H9 (cell line): Measurements from ENCODE around the gene THSD7B. TPM values are rescaled to one million over a fixed set of nuclear protein-coding genes. Genes with fewer than 3 reads are reported as not detected.

Experiments
- DNase-seq: peaks from one replicate; pipeline ENCODE4 v3.0.0-alpha.2; 2017
- H2AFZ ChIP-seq: one replicate; pipeline ENCODE4 v1.6.1; 2013; ENCODE audit warnings: mild to moderate bottlenecking, low read length, control low read depth, moderate library complexity
- H2AK5ac ChIP-seq: 2 replicates; pipeline ENCODE4 v1.6.1; 2013; ENCODE audit warnings: low read length, control low read depth, mixed read lengths; ENCODE audit not compliant: insufficient read length
- H2BK120ac ChIP-seq: one replicate; pipeline ENCODE4 v1.6.1; 2013; ENCODE audit warnings: low read depth, mild to moderate bottlenecking, low read length, control low read depth, inconsistent platforms; ENCODE audit not compliant: poor library complexity, severe bottlenecking
- H2BK12ac ChIP-seq: 2 replicates; pipeline ENCODE4 v1.6.1; 2013; ENCODE audit warnings: low read length, control low read depth, mixed read lengths, low read depth; ENCODE audit not compliant: insufficient read length
- H2BK15ac ChIP-seq: 2 replicates; pipeline ENCODE4 v1.6.1; 2013; ENCODE audit warnings: low read depth, low read length, control low read depth
- H2BK20ac ChIP-seq: one replicate; pipeline ENCODE4 v1.6.1; 2013; ENCODE audit warnings: low read depth, mild to moderate bottlenecking, low read length, control low read depth, inconsistent platforms; ENCODE audit not compliant: poor library complexity, severe bottlenecking
- H2BK5ac ChIP-seq: 2 replicates; pipeline ENCODE4 v1.6.1; 2013; ENCODE audit warnings: low read length, control low read depth, mixed read lengths; ENCODE audit not compliant: insufficient read length
- H3K14ac ChIP-seq: 2 replicates; pipeline ENCODE4 v1.6.1; 2013; ENCODE audit warnings: low read length, control low read depth; ENCODE audit not compliant: insufficient read depth
- H3K18ac ChIP-seq: 2 replicates; pipeline ENCODE4 v1.6.1; 2013; ENCODE audit warnings: low read depth, mild to moderate bottlenecking, mixed read lengths, low read length, control low read depth; ENCODE audit not compliant: insufficient read length
- H3K23ac ChIP-seq: 2 replicates; pipeline ENCODE4 v1.6.1; 2013; ENCODE audit warnings: low read length, control low read depth, mixed read lengths, low read depth; ENCODE audit not compliant: insufficient read length
- H3K23me2 ChIP-seq: 2 replicates; pipeline ENCODE4 v1.6.1; 2013; ENCODE audit warnings: low read depth, mild to moderate bottlenecking, mixed read lengths, low read length, control low read depth; ENCODE audit not compliant: insufficient read length, poor library complexity, severe bottlenecking
- H3K27ac ChIP-seq: 2 replicates; pipeline ENCODE4 v1.5.1; 2013; ENCODE audit warnings: low read length, control low read depth, mixed read lengths, low read depth; ENCODE audit not compliant: insufficient read length
- H3K27me3 ChIP-seq: 2 replicates; pipeline ENCODE4 v1.6.1; 2013; ENCODE audit warnings: low read length, control low read depth, inconsistent platforms; ENCODE audit not compliant: insufficient read depth
- H3K4ac ChIP-seq: 2 replicates; pipeline ENCODE4 v1.6.1; 2013; ENCODE audit warnings: low read depth, mild to moderate bottlenecking, control low read depth, inconsistent platforms, low read length, moderate library complexity
- H3K4me1 ChIP-seq: 2 replicates; pipeline ENCODE4 v1.6.1; 2013; ENCODE audit warnings: low read length, control low read depth, inconsistent platforms; ENCODE audit not compliant: insufficient read depth
- H3K4me2 ChIP-seq: 2 replicates; pipeline ENCODE4 v1.6.1; 2013; ENCODE audit warnings: low read length, control low read depth, mixed read lengths; ENCODE audit not compliant: insufficient read length, insufficient read depth
- H3K56ac ChIP-seq: 2 replicates; pipeline ENCODE4 v1.6.1; 2013; ENCODE audit warnings: low read depth, mild to moderate bottlenecking, mixed read lengths, low read length, control low read depth; ENCODE audit not compliant: insufficient read length
- H3K79me1 ChIP-seq: 2 replicates; pipeline ENCODE4 v1.6.1; 2013; ENCODE audit warnings: low read depth, mild to moderate bottlenecking, moderate library complexity, low read length, control low read depth, inconsistent platforms; ENCODE audit not compliant: insufficient read depth, poor library complexity, severe bottlenecking
- H3K79me2 ChIP-seq: 2 replicates; pipeline ENCODE4 v1.6.1; 2013; ENCODE audit warnings: low read length, control low read depth, inconsistent platforms; ENCODE audit not compliant: insufficient read depth
- H3K9ac ChIP-seq: 2 replicates; pipeline ENCODE4 v1.6.1; 2013; ENCODE audit warnings: low read length, control low read depth, mixed read lengths; ENCODE audit not compliant: insufficient read length; ENCODE audit errors: extremely low read depth
- H3K9me3 ChIP-seq: one replicate; pipeline ENCODE4 v1.6.1; 2013; ENCODE audit warnings: low read depth, low read length, inconsistent platforms; ENCODE audit not compliant: control insufficient read depth
- H3T11ph ChIP-seq: one replicate; pipeline ENCODE4 v1.6.1; 2013; ENCODE audit warnings: mild to moderate bottlenecking, low read length, control low read depth, inconsistent platforms
- H4K20me1 ChIP-seq: one replicate; pipeline ENCODE4 v1.6.1; 2013; ENCODE audit not compliant: control insufficient read depth, insufficient read length, insufficient read depth
- H4K5ac ChIP-seq: 2 replicates; pipeline ENCODE4 v1.6.1; 2013; ENCODE audit warnings: low read depth, mild to moderate bottlenecking, mixed read lengths, low read length, control low read depth; ENCODE audit not compliant: insufficient read length
- H4K8ac ChIP-seq: replicated peaks from 2 replicates; pipeline ENCODE4 v1.6.1; 2013; ENCODE audit warnings: low read length, control low read depth, mixed read lengths, low read depth; ENCODE audit not compliant: insufficient read length
- H4K91ac ChIP-seq: 2 replicates; pipeline ENCODE4 v1.6.1; 2013; ENCODE audit warnings: low read depth, mild to moderate bottlenecking, moderate library complexity, mixed read lengths, low read length, control low read depth; ENCODE audit not compliant: insufficient read length
- H3K27ac Mint-ChIP-seq, 3 experiments: 2 replicates in 2 of 3; 3 replicates in 1 of 3; pipeline ENCODE4 v1.8.0; 2020 to 2021; ENCODE audit warnings: mixed read lengths in 3 of 3, mild to moderate bottlenecking in 1 of 3, moderate library complexity in 1 of 3
- H3K27me3 Mint-ChIP-seq: 2 replicates; pipeline ENCODE4 v1.8.0; 2021; ENCODE audit warnings: low read depth, mild to moderate bottlenecking, moderate library complexity, mixed read lengths
- H3K36me3 Mint-ChIP-seq, 3 experiments: 2 replicates in 2 of 3; 3 replicates in 1 of 3; pipeline ENCODE4 v1.8.0; 2020 to 2021; ENCODE audit warnings: low read depth in 3 of 3, mixed read lengths in 3 of 3; ENCODE audit not compliant: insufficient read depth in 1 of 3
- H3K4me1 Mint-ChIP-seq, 2 experiments: 2 replicates each; pipeline ENCODE4 v1.8.0; 2020; ENCODE audit warnings: mixed read lengths in 2 of 2
- H3K4me3 Mint-ChIP-seq, 2 experiments: 2 replicates in 1 of 2; 3 replicates in 1 of 2; pipeline ENCODE4 v1.8.0; 2020 to 2021; ENCODE audit warnings: mild to moderate bottlenecking in 2 of 2, mixed read lengths in 2 of 2, moderate library complexity in 1 of 2
- H3K9me3 Mint-ChIP-seq, 2 experiments: 2 replicates in 1 of 2; 3 replicates in 1 of 2; pipeline ENCODE4 v1.8.0; 2020; ENCODE audit warnings: mild to moderate bottlenecking in 2 of 2, mixed read lengths in 2 of 2, moderate library complexity in 1 of 2
- WGBS: extraction: QIAGEN DNeasy Blood & Tissue Kit; methylation state at CpG from one replicate; pipeline ENCODE4 v1.1.7; 2013; ENCODE audit warnings: missing lambda C conversion rate, low lambda C conversion rate, mixed read lengths; ENCODE audit not compliant: insufficient read length; ENCODE audit errors: extremely low coverage; 5-methylcytosine and 5-hydroxymethylcytosine counted together
- total RNA-seq: library from RNA; stranded (reverse); gene quantifications from 2 replicates; pipeline ENCODE4 v1.2.1, GENCODE V29; 2021
- TF ChIP-seq, protein P1 (sequence below): fragments of 200-600 bp; sonication (generic); conservative IDR thresholded peaks from 3 replicates; pipeline ENCODE4 v1.8.0; 2021; ENCODE audit warnings: antibody characterized with exemption, mild to moderate bottlenecking

THSD7B gene
- total RNA-seq, 1 experiment from 2014 or later, result 0.85 TPM

DNA sequence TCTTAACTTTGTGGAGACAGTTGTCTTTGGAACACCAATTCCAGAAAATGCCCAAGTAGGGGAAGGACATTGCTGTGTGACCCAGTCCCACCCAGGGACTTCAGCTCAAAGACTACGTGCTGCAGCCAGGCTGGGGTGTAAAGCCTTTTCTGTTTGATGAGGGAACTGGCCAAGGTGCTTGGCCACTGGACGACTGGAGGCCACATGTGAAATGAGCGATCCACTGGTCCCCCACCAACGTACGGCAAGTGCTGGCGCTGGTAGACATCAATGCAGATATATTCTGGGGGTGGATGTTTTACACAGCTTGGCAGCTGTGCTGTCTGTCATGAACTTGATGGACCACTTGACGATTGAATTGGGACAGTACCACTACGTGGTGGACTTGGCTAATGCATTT is 616.4 kb downstream of the THSD7B start:
- no peak for DNase-seq
- Histone ChIP-seq H3K23me2 (no peaks in the 10 kb centered on the region), H3K23ac (no peak overlapping the region), H3K79me2 (no peaks in the 10 kb centered on the region), H3K9me3 (no peaks in the 10 kb centered on the region), H3K56ac (no peak overlapping the region), H3K79me1 (no peaks in the 10 kb centered on the region), H3K9ac (no peak overlapping the region), H2BK15ac (no peak overlapping the region), H3T11ph (no peak overlapping the region), H2AK5ac (no peak overlapping the region), H2BK5ac (no peak overlapping the region), H3K4me2 (no peak overlapping the region), H4K91ac (no peak overlapping the region), H4K8ac (no peak overlapping the region), H4K20me1 (no peaks in the 10 kb centered on the region), H3K27me3 (no peaks in the 10 kb centered on the region), H2AFZ (no peak overlapping the region), H3K4ac (no peak overlapping the region), H2BK12ac (no peak overlapping the region), H3K27ac (no peak overlapping the region), H2BK20ac (no peak overlapping the region), H3K4me1 (no peaks in the 10 kb centered on the region), H3K14ac (no peak overlapping the region), H4K5ac (no peak overlapping the region), H2BK120ac (no peak overlapping the region), H3K18ac (no peak overlapping the region)
- WGBS, result no CpG with 5 or more reads among the region's 8 CpGs
- Mint-ChIP-seq H3K4me3 (no peak overlapping the region), H3K27me3 (peaks cover 1% of the 10 kb centered on the region; the same call in 1 of the 2 replicates), H3K9me3 (peaks cover 27 to 29% of the 10 kb centered on the region in 2 experiments), H3K4me1 (peaks cover 2 to 5% of the 10 kb centered on the region in 2 experiments; a peak in 2 of 4 replicates), H3K27ac (no peak overlapping the region), H3K36me3 (peaks cover 9 to 33% (median 18%) of the 10 kb centered on the region in 3 experiments)
- TF ChIP-seq, protein P1, sequence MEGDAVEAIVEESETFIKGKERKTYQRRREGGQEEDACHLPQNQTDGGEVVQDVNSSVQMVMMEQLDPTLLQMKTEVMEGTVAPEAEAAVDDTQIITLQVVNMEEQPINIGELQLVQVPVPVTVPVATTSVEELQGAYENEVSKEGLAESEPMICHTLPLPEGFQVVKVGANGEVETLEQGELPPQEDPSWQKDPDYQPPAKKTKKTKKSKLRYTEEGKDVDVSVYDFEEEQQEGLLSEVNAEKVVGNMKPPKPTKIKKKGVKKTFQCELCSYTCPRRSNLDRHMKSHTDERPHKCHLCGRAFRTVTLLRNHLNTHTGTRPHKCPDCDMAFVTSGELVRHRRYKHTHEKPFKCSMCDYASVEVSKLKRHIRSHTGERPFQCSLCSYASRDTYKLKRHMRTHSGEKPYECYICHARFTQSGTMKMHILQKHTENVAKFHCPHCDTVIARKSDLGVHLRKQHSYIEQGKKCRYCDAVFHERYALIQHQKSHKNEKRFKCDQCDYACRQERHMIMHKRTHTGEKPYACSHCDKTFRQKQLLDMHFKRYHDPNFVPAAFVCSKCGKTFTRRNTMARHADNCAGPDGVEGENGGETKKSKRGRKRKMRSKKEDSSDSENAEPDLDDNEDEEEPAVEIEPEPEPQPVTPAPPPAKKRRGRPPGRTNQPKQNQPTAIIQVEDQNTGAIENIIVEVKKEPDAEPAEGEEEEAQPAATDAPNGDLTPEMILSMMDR, result no peak
